Smooth muscle cell of the pulmonary artery (primary cell): Measurements from ENCODE around the gene MAP4K2. TPM values are rescaled to one million over a fixed set of nuclear protein-coding genes. Genes with fewer than 3 reads are reported as not detected.

ENCODE experiments used
- total RNA-seq: library from RNA; depleted of rRNA; stranded (reverse); fragments of >200 nt; gene quantifications from 2 replicates; pipeline ENCODE4 v1.2.3, GENCODE V29; 2014

MAP4K2 gene
- 12.9 and 13.9 TPM in 2 replicates for total RNA-seq

DNA sequence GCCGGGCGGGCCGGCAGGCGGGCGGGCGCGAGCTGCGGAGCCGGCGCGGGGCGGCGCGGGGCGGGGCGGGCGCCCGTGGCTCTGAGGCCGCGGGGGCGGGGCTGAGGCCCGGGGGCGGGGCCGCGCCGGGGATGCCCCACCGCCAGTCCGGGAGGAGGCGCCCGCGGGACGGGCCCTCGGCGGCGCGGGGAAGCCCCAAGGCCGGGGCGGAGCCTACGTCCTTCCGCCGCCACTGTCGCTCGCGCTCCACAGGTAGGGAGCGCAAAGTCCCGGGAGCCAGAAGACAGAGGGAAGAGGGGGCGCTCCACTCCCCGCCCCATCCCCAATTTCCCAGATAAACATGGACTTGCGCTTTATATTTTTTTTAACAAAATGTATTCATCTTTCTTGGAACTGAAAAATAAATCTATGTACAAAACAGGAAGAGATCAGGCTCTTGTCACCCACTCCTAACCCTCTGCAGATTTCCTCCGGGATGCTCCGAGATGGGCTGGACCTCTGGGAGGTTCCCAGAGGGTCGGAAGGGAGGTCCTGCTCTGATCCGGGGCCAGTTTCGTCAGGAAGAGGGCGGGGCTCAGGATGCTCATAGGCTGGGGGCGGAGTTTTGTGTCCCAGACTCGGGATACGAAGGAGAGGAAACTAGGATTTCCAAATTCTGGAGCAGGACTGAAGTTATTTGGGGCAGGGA lies at the start of gene MAP4K2:
TSS of gene MAP4K2 (minus strand) at position 57 of the 688 bp plus-strand sequence. CDS start 65 bp downstream, outside the sequence.

DNA sequence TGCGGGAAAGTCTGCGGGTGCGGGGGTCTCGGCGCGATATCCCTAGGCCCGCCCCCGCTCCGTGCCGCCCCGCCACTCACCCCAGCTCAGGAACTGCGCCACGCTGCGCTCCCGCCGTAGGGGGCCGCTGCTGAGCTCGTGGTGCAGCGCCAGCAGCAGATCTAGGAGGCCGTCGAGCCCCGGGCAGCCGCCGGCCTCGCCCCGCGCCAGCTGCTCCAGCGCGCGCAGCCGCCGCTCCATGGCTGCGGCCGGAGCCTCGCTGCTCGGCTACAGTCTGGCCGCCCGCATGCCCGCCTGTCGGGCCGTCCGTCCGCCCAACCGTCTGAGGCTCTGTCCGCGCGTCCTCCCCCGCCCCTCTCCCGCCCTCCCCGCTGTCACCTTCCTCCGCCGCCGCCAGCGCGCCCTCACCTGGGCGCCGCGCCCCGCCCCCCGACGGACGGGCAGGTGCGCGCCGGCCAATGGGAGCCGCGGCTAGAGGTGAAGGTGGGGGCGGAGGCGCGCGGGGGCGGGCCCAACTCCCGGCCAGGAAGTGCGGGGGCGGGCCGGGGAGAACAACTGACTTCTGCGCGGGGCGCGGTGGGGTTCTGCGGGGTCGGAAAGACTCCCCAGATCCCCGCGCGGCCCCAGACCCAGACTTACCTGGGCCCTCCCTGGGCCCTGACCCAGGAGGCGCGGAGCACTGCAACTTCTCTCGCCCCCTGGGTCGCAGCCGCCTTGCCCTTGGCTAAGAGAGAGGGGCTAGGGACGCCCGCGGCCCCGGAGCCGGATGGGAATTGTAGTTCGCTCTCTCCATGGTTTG lies 41.5 kb upstream of the MAP4K2 start, which contains the start of gene CDC42BPG:
TSS of gene CDC42BPG (minus strand) at position 324 of the 799 bp plus-strand sequence. CDS start at position 240, 84 bp downstream.

GRCh38 chr11:64810271-64810890 lies 7.4 kb upstream of the MAP4K2 start, which contains the start of gene MEN1:
TSS of gene MEN1 (minus strand) at chr11:64810551. CDS start at chr11:64810109, 442 bp downstream.

GRCh38 chr11:64778473-64779298 lies 24.3 kb downstream of the MAP4K2 start, which contains the start of gene SF1:
TSS of gene SF1 (minus strand) at chr11:64778542. CDS start at chr11:64778392, 150 bp downstream.

DNA sequence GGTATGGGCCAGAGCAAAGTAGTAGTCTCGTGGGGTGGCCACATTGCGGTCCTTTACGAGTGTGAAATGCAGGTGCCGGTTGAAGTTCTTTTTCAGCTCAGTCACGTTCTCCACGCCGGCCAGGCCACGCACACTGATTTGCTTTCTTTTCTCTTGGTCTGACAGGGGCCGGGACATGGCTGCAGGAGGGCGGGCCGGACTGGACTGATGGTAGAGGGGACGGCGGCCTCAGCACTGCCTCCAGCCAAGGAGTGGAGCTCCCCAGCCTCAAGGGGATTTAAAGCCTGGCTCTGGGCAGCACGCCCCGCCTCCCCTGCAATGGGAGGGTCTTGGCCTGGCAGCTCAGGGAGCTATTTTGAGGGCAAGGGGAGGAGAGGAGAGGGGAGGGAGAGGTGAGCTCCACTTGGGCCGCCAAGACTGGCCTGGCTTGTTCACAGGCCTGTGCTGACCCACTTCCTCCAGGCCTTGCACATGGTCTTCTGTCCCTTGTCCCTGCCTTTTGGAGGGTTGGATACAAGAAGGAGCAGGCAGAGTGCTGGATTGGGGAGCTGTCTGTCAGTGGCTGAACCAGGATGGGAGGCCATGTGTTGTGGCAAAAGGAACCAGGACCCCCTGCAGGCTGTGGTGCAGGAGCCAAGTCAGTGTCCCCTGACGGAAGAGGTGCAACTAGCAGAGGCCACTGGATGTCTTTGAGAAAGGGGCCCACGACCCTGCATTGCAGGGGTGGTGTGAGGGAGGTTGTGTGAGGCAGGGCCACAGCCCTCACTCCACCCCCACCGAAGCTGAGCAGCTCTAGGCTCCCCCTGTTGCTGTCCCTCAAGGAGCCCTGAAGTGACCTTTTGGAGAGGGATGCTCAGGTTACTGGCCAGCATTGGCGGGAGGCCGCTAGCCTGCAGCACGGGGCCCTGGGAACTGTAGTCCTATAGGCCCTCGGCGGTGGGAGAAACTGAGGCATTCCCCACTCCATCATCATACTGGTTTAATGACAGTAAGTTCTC lies 43.0 kb downstream of the MAP4K2 start, which contains the start of gene PYGM:
TSS of gene PYGM (minus strand) at position 253 of the 998 bp plus-strand sequence. CDS start at position 177, 76 bp downstream.

DNA sequence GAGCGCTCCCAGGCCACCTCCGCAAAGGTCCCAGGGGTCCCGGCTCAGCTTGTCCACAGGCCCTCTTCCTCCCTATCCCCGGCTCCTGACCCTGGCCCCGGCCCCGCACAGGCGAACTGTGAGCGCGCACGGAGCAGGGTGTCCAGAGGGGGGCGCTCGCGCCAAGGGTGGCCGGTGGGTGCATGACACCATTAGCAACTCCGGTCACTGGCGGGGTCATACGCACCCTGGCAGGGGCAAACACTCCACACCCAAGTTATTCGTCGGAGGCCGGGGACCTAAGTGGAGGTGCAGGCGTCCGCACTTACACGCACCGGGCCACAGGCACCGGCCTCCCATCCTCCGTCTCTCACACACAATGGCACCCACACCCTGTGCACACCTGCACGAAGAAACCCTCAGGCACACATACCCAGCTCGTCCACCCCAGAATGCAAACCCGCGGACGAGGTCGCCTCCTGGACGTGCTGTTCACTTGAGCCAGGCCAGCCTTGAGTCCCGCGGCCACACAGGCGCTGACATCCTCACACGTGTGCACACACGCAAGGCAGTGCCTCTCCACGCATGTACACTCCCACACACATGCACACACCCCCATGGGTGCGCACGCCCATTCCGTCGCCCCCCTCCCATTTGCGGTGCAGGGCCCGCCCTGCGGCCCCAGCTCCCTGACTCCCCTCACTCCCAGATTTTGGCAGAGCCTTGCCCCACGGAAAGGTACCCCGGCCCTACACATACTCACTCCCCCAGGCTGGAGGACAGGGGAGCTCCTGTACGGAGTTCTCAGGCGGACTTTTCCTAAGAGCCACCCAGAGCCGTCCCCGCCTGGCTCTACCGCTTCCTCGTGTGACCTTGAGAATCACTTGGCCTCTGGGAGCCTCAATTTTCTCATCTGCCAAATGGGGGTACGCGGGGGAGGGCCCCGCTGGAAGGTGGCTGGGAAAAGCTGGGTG lies 59.1 kb downstream of the MAP4K2 start, which contains the start of gene RASGRP2:
TSS of gene RASGRP2 (minus strand) at position 552 of the 953 bp plus-strand sequence. CDS start 1,276 bp downstream, outside the sequence.

Other genes starting within 250 kb of the MAP4K2 start
- gene SLC22A11, start 247.3 kb downstream of the MAP4K2 start, total RNA-seq = not detected in 2 replicates
- not detected in 2 replicates for gene SLC22A12, start 212.0 kb downstream of the MAP4K2 start, total RNA-seq
- 8.0 and 92.7 TPM in 2 replicates for gene NRXN2, start 80.0 kb downstream of the MAP4K2 start, total RNA-seq
- 0.26 and 0.50 TPM in 2 replicates for gene RASGRP2, start 59.1 kb downstream of the MAP4K2 start, total RNA-seq
- 6.0 and 8.8 TPM in 2 replicates for gene PYGM, start 43.2 kb downstream of the MAP4K2 start, total RNA-seq
- gene SF1, start 24.7 kb downstream of the MAP4K2 start, total RNA-seq = 79.8 and 91.2 TPM in 2 replicates
- gene MEN1, start 7.3 kb upstream of the MAP4K2 start, total RNA-seq = 24.4 and 31.0 TPM in 2 replicates
- 0.07 and 0.13 TPM in 2 replicates for gene CDC42BPG, start 41.4 kb upstream of the MAP4K2 start, total RNA-seq
- 121 and 124 TPM in 2 replicates for gene EHD1, start 75.4 kb upstream of the MAP4K2 start, total RNA-seq
- gene ATG2A, start 114.0 kb upstream of the MAP4K2 start, total RNA-seq = 11.0 and 14.9 TPM in 2 replicates
- 19.4 and 28.1 TPM in 2 replicates for gene PPP2R5B, start 121.5 kb upstream of the MAP4K2 start, total RNA-seq
- gene GPHA2, start 132.7 kb upstream of the MAP4K2 start, total RNA-seq = not detected in 2 replicates
- not detected in 2 replicates for gene MAJIN, start 168.9 kb upstream of the MAP4K2 start, total RNA-seq
- 0.13 and 0.50 TPM in 2 replicates for gene BATF2, start 193.8 kb upstream of the MAP4K2 start, total RNA-seq
- 103 and 116 TPM in 2 replicates for gene ARL2, start 210.9 kb upstream of the MAP4K2 start, total RNA-seq
- gene SNX15, start 224.2 kb upstream of the MAP4K2 start, total RNA-seq = 10.2 and 10.3 TPM in 2 replicates
- gene SAC3D1, start 238.0 kb upstream of the MAP4K2 start, total RNA-seq = 5.6 and 10.9 TPM in 2 replicates